ENCODE results near the gene ARIH2.

ARIH2 gene

DNA sequence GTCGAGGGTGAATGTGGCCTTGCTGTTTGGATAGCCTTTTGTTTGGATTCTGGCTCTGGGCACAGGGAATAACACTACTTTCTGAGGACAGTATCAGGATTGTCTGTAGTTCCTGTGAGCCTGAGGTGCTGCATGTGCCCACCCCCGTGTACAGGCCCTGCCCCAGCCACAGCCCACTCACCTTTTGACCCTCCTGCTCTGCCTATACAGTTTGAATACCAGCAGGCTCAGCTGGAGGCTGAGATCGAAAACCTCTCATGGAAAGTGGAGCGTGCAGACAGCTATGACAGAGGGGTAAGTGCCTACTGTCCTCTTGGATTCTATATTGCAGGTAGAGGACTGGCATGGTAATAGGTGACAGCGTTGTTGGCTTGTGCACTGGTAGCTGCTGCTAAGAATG is 64.0 kb downstream of the ARIH2 start:
- Histone ChIP-seq H2BK120ac (ENCODE audit: low read depth, low read length) (no peak overlapping the region), H3K9ac (ENCODE audit: low read length) (no peak overlapping the region), H3K23ac (ENCODE audit: low read length) (no peak overlapping the region), H3K4me1 (ENCODE audit: control insufficient read depth, low read depth, low read length) (no peaks in the 10 kb centered on the region), H2BK15ac (replicated peaks; ENCODE audit: low read depth) (no peak overlapping the region), H3K27me3 (ENCODE audit: insufficient read depth, low read length, poor library complexity) (no peaks in the 10 kb centered on the region), H3K4me2 (ENCODE audit: low read length) (no peak overlapping the region), H2AK5ac (ENCODE audit: low read length) (no peak overlapping the region), H3K4me3 (ENCODE audit: low read length) (no peak overlapping the region), H3K56ac (ENCODE audit: low read length) (no peak overlapping the region), H4K8ac (ENCODE audit: low read depth, low read length) (no peak overlapping the region), H2BK5ac (ENCODE audit: low read length) (no peak overlapping the region), H3K79me1 (ENCODE audit: low read length) (no peaks in the 10 kb centered on the region), H3K27ac (ENCODE audit: low read depth, low read length) (no peak overlapping the region), H3K18ac (ENCODE audit: low read length) (no peak overlapping the region), H3K79me2 (ENCODE audit: control insufficient read depth, insufficient read depth, low read length) (no peaks in the 10 kb centered on the region), H3K36me3 (ENCODE audit: control insufficient read depth, insufficient read depth, low read length) (peaks cover 17% of the 10 kb centered on the region), H4K5ac (ENCODE audit: low read length) (no peak overlapping the region), H3K4ac (ENCODE audit: low read depth, low read length) (no peak overlapping the region)
- no peak for DNase-seq
- WGBS (ENCODE audit: extremely low coverage, insufficient coverage, low lambda C conversion rate): no CpG with 5 or more reads among the region's 5 CpGs

DNA sequence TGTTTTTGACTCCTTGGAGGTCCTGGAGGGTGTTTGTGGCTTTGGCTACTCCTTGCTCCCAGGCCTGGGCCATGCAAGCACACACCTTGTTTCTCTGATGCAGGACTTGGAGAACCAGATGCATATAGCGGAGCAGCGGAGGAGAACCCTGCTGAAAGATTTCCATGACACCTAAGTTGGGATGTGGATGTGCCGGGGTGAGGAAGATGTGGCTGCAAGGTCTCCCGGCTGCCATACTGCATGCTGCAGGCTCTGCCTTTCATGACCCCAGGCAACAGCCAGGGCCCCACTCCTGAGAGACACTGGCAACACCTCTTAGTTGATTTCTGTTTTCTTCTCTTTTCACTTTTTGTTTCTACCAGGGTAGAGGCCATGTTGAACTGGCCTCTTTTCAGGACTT is 64.5 kb downstream of the ARIH2 start:
- Histone ChIP-seq H3K23ac (ENCODE audit: low read length) (no peak overlapping the region), H3K4me2 (ENCODE audit: low read length) (no peak overlapping the region), H3K36me3 (ENCODE audit: control insufficient read depth, insufficient read depth, low read length) (peaks cover 17% of the 10 kb centered on the region), H3K79me1 (ENCODE audit: low read length) (no peaks in the 10 kb centered on the region), H2BK120ac (ENCODE audit: low read depth, low read length) (no peak overlapping the region), H3K4ac (ENCODE audit: low read depth, low read length) (no peak overlapping the region), H3K79me2 (ENCODE audit: control insufficient read depth, insufficient read depth, low read length) (no peaks in the 10 kb centered on the region), H3K18ac (ENCODE audit: low read length) (no peak overlapping the region), H2AK5ac (ENCODE audit: low read length) (no peak overlapping the region), H3K27ac (ENCODE audit: low read depth, low read length) (no peak overlapping the region), H2BK5ac (ENCODE audit: low read length) (no peak overlapping the region), H3K56ac (ENCODE audit: low read length) (no peak overlapping the region), H2BK15ac (replicated peaks; ENCODE audit: low read depth) (no peak overlapping the region), H3K9ac (ENCODE audit: low read length) (no peak overlapping the region), H4K8ac (ENCODE audit: low read depth, low read length) (no peak overlapping the region), H3K4me3 (ENCODE audit: low read length) (no peak overlapping the region), H3K4me1 (ENCODE audit: control insufficient read depth, low read depth, low read length) (no peaks in the 10 kb centered on the region), H4K5ac (ENCODE audit: low read length) (no peak overlapping the region), H3K27me3 (ENCODE audit: insufficient read depth, low read length, poor library complexity) (no peaks in the 10 kb centered on the region)
- no peak for DNase-seq
- WGBS (ENCODE audit: extremely low coverage, insufficient coverage, low lambda C conversion rate): no CpG with 5 or more reads among the region's 4 CpGs

DNA sequence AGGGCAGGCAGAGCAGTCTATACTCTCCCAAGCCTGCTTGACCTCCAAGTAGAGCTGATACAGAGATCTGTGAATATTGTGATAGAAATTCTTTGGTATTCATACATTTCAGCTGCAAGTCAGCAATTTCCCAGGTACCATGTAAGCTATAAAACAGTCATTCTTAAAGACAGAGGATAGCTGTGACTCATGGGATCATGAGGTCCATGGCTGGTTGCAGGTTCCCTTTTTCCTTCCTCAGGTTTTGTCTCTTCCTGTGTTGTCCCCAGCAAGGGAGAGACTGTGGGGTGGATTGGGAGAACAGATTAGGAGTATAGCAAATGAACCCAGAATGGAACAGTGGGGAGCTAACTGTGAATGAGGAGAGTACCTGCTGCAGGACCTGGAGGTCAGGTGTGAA is 66.0 kb downstream of the ARIH2 start:
- Histone ChIP-seq H4K8ac (ENCODE audit: low read depth, low read length) (no peak overlapping the region), H3K79me1 (ENCODE audit: low read length) (peaks cover 2% of the 10 kb centered on the region), H3K27ac (ENCODE audit: low read depth, low read length) (no peak overlapping the region), H2AK5ac (ENCODE audit: low read length) (no peak overlapping the region), H2BK15ac (replicated peaks; ENCODE audit: low read depth) (no peak overlapping the region), H3K79me2 (ENCODE audit: control insufficient read depth, insufficient read depth, low read length) (no peaks in the 10 kb centered on the region), H2BK120ac (ENCODE audit: low read depth, low read length) (no peak overlapping the region), H3K4me3 (ENCODE audit: low read length) (no peak overlapping the region), H3K4me2 (ENCODE audit: low read length) (no peak overlapping the region), H2BK5ac (ENCODE audit: low read length) (no peak overlapping the region), H3K23ac (ENCODE audit: low read length) (no peak overlapping the region), H3K56ac (ENCODE audit: low read length) (no peak overlapping the region), H3K18ac (ENCODE audit: low read length) (no peak overlapping the region), H3K4ac (ENCODE audit: low read depth, low read length) (no peak overlapping the region), H4K5ac (ENCODE audit: low read length) (no peak overlapping the region), H3K36me3 (ENCODE audit: control insufficient read depth, insufficient read depth, low read length) (peaks cover 14% of the 10 kb centered on the region), H3K4me1 (ENCODE audit: control insufficient read depth, low read depth, low read length) (no peaks in the 10 kb centered on the region), H3K27me3 (ENCODE audit: insufficient read depth, low read length, poor library complexity) (no peaks in the 10 kb centered on the region), H3K9ac (ENCODE audit: low read length) (no peak overlapping the region)
- DNase-seq: no peak

DNA sequence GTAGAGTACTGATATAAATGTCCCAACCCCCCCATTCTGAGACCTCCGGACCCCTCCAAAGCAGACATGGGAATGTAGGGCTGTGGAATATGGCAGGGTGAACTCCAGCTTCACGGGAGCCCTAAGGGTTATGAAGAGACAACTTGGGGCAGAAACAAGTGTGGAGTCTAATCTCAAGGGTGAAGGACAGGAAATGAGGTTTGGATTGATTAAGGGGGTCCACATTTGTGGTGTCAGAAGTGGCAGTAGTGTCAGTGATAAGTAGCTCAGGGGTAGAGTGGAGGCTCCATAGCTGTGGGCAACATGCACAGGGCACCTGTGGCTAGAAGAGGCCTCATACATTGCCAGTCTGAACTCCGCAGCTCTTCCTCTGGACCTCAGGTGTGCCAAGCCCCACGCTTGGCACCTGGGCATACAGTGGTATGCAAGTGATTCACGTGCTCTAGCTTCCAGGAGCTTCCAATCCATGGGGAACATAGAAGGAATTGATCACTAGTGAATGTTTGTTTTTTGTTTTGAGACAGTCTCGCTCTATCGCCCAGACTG is 67.3 kb downstream of the ARIH2 start:
- H3K79me2 ChIP-seq (ENCODE audit: control insufficient read depth, insufficient read depth, low read length): no peaks in the 10 kb centered on the region
- no CpG with 5 or more reads among the region's 7 CpGs for WGBS (ENCODE audit: extremely low coverage, insufficient coverage, low lambda C conversion rate)
- no peak overlapping the region for H3K9ac ChIP-seq (ENCODE audit: low read length)
- H4K8ac ChIP-seq (ENCODE audit: low read depth, low read length): no peak overlapping the region
- H2BK15ac ChIP-seq (replicated peaks; ENCODE audit: low read depth): no peak overlapping the region
- H4K5ac ChIP-seq (ENCODE audit: low read length): no peak overlapping the region
- DNase-seq: no peak
- no peak overlapping the region for H3K27ac ChIP-seq (ENCODE audit: low read depth, low read length)
- peaks cover 2% of the 10 kb centered on the region for H3K79me1 ChIP-seq (ENCODE audit: low read length)
- H3K4ac ChIP-seq (ENCODE audit: low read depth, low read length): no peak overlapping the region
- H3K56ac ChIP-seq (ENCODE audit: low read length): no peak overlapping the region
- no peak overlapping the region for H3K4me2 ChIP-seq (ENCODE audit: low read length)
- H3K36me3 ChIP-seq (ENCODE audit: control insufficient read depth, insufficient read depth, low read length): peaks cover 12% of the 10 kb centered on the region
- H2AK5ac ChIP-seq (ENCODE audit: low read length): no peak overlapping the region
- H3K23ac ChIP-seq (ENCODE audit: low read length): no peak overlapping the region
- H3K27me3 ChIP-seq (ENCODE audit: insufficient read depth, low read length, poor library complexity): no peaks in the 10 kb centered on the region
- H3K18ac ChIP-seq (ENCODE audit: low read length): no peak overlapping the region
- no peak overlapping the region for H2BK5ac ChIP-seq (ENCODE audit: low read length)
- no peak overlapping the region for H2BK120ac ChIP-seq (ENCODE audit: low read depth, low read length)
- peaks cover under 1% of the 10 kb centered on the region for H3K4me1 ChIP-seq (ENCODE audit: control insufficient read depth, low read depth, low read length)
- H3K4me3 ChIP-seq (ENCODE audit: low read length): no peak overlapping the region

DNA sequence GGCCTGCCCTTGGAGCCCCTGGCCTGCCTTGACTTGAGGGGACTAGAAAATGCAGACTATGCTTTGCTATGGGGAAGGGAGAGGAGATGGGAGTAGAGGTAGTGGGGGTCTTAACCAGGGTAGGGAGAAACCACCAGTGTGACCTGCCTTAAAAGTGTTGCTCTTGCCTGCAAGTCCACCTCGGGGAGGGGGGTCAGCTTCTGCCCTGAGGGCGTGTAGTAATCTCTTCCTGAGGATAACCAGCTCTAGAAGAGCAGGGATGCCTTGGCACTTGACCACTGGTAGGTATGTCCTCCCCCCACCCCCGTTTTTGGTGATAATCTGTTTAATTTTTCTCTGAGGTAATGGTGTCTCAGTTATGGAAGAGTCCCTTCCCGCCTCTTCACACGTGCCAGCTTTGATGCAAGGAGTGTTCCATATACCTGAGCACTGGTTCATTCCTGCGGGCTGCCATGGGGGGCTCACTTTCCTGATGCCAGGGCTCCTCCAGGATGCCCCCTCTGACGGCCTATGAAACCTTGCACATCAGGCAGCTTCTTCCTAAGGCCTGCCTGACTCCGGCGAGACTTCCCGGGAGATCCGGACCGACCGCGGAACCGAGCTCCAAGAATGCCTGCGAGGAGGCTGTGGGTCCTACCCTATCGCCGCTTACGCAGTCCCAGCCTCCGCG is 70.6 kb downstream of the ARIH2 start:
- H3K56ac ChIP-seq (ENCODE audit: low read length): peak overlapping the region; percentile 92
- H3K27me3 ChIP-seq (ENCODE audit: insufficient read depth, low read length, poor library complexity): no peaks in the 10 kb centered on the region
- no peak overlapping the region for H2BK5ac ChIP-seq (ENCODE audit: low read length)
- H3K27ac ChIP-seq (ENCODE audit: low read depth, low read length): peak overlapping the region; percentile 23
- no CpG with 5 or more reads among the region's 21 CpGs for WGBS (ENCODE audit: extremely low coverage, insufficient coverage, low lambda C conversion rate)
- peaks cover 6% of the 10 kb centered on the region for H3K79me1 ChIP-seq (ENCODE audit: low read length)
- no peak overlapping the region for H3K23ac ChIP-seq (ENCODE audit: low read length)
- no peak overlapping the region for H4K8ac ChIP-seq (ENCODE audit: low read depth, low read length)
- no peak overlapping the region for H3K18ac ChIP-seq (ENCODE audit: low read length)
- DNase-seq: peak; percentile 65
- H3K79me2 ChIP-seq (ENCODE audit: control insufficient read depth, insufficient read depth, low read length): peaks cover 3% of the 10 kb centered on the region
- no peak overlapping the region for H3K4ac ChIP-seq (ENCODE audit: low read depth, low read length)
- H2BK15ac ChIP-seq (replicated peaks; ENCODE audit: low read depth): no peak overlapping the region
- no peak overlapping the region for H4K5ac ChIP-seq (ENCODE audit: low read length)
- H3K4me2 ChIP-seq (ENCODE audit: low read length): peak overlapping the region; percentile 92
- H2BK120ac ChIP-seq (ENCODE audit: low read depth, low read length): no peak overlapping the region
- H3K36me3 ChIP-seq (ENCODE audit: control insufficient read depth, insufficient read depth, low read length): peaks cover 3% of the 10 kb centered on the region
- peaks cover 3% of the 10 kb centered on the region for H3K4me1 ChIP-seq (ENCODE audit: control insufficient read depth, low read depth, low read length)
- H2AK5ac ChIP-seq (ENCODE audit: low read length): no peak overlapping the region
- H3K9ac ChIP-seq (ENCODE audit: low read length): peak overlapping the region; percentile 91
- H3K4me3 ChIP-seq (ENCODE audit: low read length): peak overlapping the region; percentile 67
